Caki2 (cell line): ENCODE results near the gene ING4. TPM values are rescaled to one million over a fixed set of nuclear protein-coding genes. Genes with fewer than 3 reads are reported as not detected.

ENCODE experiments used
- DNase-seq: peaks from one replicate; pipeline ENCODE4 v3.0.0-alpha.2; 2015; ENCODE audit warnings: low read depth
- in situ Hi-C: cut with HindIII; loops from 2 replicates; pipeline ENCODE4 v1.10.0; 2016; ENCODE audit warnings: low sequenced_read_pairs, low pct_unique_long_range_greater_than_20kb, mixed read lengths
- total RNA-seq: library from RNA; depleted of rRNA; stranded (reverse); fragments of >200 nt; shearing (Covaris generic); gene quantifications from 2 replicates; pipeline ENCODE4 v1.2.3, GENCODE V29; 2014; ENCODE audit warnings: low replicate concordance

The ING4 gene
- total RNA-seq, 1 experiment from 2014 or later = 35.3 TPM

- in situ Hi-C loops = no loop called here
- DNase-seq = no peak
Measured at GRCh38 chr12:6614513-6615172, 48.3 kb downstream of the ING4 start.

GRCh38 chr12:6613776-6614512, 49.0 kb downstream of the ING4 start:
- peak; percentile 96 for DNase-seq
- in situ Hi-C loops = no loop called here

- in situ Hi-C loops = no loop called here
- DNase-seq = peak; percentile 95
Measured at GRCh38 chr12:6613015-6613775, 49.7 kb downstream of the ING4 start.

- no peak for DNase-seq
- in situ Hi-C loops = no loop called here
Measured at GRCh38 chr12:6612652-6613014, 50.3 kb downstream of the ING4 start.

- no peak for DNase-seq
- in situ Hi-C loops = no loop called here
Measured at GRCh38 chr12:6612247-6612646, 50.7 kb downstream of the ING4 start.

GRCh38 chr12:6608592-6609281, 54.2 kb downstream of the ING4 start:
- DNase-seq = no peak

GRCh38 chr12:6607751-6608591, 54.9 kb downstream of the ING4 start:
- in situ Hi-C loops = no loop called here
- DNase-seq = peak; percentile 86

More at GRCh38 chr12:6608592-6609281, 54.2 kb downstream of the ING4 start:
- in situ Hi-C loops = no loop called here

- DNase-seq = no peak
- in situ Hi-C loops = no loop called here
Measured at GRCh38 chr12:6606331-6607131, 56.4 kb downstream of the ING4 start.

- DNase-seq = no peak
Measured at GRCh38 chr12:6605421-6606330, 57.2 kb downstream of the ING4 start.

GRCh38 chr12:6604259-6605029, 58.5 kb downstream of the ING4 start:
- no peak for DNase-seq
- in situ Hi-C loops = no loop called here

More at GRCh38 chr12:6605421-6606330, 57.2 kb downstream of the ING4 start:
- in situ Hi-C loops = no loop called here

- no peak for DNase-seq
- in situ Hi-C loops = no loop called here
Measured at GRCh38 chr12:6603095-6603567, 59.8 kb downstream of the ING4 start.

GRCh38 chr12:6602526-6602925, 60.4 kb downstream of the ING4 start:
- DNase-seq = no peak
- in situ Hi-C loops = no loop called here
